ENCODE results near the gene ASPHD1.

ASPHD1 gene

GRCh38 chr16:29950806-29951461, 50.6 kb downstream of the ASPHD1 start:
- DNase-seq = no peak

- DNase-seq = no peak
These were observed 51.5 kb downstream of the ASPHD1 start for GRCh38 chr16:29951625-29952365.
